C1 segment of cervical spinal cord (tissue), 14 donors: ENCODE data around the gene TCP11X2.
"Not testable (repeated sequence)": the region's sequence is repeated elsewhere in the genome, so short reads cannot be mapped to it uniquely, and the experiment has no call there.

Experiments used
- DNase-seq, 14 donors: peaks; one replicate each; lab custom pipeline; 2025; lab: John Stamatoyannopoulos, UW

TCP11X2 gene

DNA sequence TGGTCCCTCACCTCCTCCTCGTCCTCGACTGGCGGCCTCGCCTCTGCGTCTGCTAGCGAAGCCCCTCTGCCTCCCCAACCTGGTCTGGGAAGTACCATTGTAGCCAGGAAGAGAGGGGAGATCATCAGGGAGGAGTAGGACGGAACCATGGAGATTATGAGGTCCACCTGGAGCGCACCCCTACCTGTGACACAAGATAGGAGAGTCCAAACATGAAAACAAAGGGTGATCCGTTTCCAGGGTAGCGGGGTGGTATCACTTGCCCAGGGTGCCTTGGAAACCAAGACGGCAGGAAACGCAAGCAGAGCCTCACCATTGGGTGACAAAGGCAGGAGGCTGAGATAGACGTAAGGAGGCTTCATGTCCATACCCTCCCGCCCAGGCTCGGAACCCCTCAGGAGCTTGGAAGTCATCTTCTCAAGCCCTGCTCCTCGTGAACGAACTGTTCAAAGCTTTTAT is at the start of gene TCP11X2:
Gene TCP11X2 (minus strand): TSS at position 51 of the 459 bp plus-strand sequence.
- DNase-seq: not testable (repeated sequence)

DNA sequence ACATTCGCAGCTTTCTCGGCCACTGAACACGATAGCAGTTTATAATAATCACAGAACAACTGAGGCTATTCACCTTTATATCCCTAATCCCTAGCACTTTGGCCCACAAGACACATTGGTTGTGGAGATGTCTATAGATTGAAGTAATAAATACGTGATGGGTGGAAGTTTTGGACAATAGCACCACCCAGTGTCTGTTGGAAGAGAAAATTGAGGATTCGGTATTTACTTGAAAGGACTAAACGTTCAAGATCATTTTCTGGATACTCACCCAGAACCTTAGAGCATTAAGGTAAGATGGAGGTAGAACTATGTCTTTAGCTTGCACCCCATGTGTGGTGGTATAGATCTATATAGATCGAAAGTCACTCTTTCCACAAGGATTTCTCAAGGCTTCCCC is 45.7 kb upstream of the TCP11X2 start:
- DNase-seq: no peak

DNA sequence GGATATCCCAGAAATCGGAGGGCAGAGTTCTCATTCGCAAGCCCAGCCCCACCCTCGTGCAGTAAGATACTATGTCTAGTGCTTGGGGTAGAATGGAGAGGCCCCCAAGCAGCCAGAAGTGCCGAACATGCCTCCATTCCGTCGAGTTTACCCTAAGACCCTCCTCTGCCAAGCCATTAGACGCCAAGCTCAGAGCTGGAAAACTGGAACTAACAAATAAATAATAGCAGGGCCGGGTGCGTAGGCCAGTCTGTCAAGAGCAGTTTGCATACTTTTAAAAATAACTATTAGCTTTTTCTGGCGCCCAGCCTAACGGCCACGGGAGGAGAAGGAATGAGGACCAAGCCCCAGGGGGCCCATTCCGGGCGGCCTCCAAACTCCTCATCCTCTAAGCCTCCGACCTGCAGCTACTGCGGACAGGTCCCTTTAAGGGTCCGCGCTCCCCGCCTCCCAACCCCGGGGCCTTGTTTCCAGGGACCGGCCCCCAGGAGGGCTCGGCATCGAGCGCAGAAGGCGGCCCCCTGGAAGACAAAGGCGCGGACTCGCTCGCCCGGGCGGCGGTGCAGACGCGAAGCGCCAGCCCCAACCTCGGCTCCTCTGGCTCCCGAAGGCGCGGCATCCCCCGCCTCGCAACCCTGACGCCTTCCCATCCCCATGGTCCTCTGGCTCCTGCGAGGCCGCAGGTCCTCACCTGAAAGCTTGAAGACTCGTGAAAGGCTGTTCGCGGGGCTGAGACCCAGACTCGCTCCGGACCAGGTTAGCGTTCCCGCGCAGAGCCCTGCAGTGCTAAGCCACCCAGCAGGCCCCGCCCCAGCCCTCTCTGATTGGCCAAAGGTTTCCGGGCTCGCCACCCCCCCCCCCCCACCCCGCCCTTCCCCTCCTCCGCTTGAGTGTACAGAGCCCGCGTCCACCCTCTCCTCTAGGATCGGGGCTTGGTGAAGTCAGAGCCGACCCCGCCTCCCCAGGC is 44.6 kb upstream of the TCP11X2 start, which contains the start of gene TMSB15A:
Gene TMSB15A (minus strand): TSS at position 765 of the 967 bp plus-strand sequence.
- DNase-seq: peak in 12 of 14 donors; percentile 0 to 48 (median 18)

DNA sequence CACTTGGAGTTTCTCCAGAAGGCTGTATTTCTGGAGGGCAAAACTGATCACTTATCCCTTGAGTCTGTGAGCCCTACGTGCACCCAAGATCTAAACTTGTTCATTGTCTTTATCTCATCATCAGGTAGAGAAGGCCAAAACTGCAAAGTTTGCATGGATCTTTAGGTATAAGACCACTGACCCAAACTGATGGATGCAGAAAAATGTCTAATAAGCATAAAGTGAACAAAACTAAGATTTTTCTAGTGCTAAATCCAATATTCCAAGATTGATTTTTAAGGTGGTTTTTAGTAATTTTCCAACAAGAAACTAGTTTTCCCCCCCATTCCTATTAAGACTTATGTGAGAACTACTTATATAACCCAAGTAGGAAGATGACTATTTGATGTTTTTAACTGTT is 42.9 kb upstream of the TCP11X2 start:
- no peak for DNase-seq

DNA sequence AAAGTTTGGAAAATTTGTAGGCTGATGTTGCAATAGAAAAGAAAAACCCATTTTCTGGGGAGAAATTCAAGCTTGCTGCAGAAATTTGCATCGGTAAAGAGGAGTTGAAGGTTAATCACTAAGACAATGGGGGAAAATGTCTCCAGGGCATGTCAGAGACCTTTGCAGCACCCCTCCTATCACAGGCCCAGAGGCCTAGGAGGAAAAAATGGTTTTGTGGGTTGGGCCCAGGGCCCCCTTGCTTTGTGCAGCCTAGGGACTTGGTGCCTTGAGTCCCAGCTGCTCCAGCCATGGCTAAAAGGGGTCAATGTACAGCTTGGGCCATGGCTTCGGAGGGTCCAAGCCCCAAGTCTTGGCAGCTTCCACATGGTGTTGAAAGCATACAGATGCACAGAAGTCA is 27.1 kb upstream of the TCP11X2 start:
- DNase-seq: no peak

DNA sequence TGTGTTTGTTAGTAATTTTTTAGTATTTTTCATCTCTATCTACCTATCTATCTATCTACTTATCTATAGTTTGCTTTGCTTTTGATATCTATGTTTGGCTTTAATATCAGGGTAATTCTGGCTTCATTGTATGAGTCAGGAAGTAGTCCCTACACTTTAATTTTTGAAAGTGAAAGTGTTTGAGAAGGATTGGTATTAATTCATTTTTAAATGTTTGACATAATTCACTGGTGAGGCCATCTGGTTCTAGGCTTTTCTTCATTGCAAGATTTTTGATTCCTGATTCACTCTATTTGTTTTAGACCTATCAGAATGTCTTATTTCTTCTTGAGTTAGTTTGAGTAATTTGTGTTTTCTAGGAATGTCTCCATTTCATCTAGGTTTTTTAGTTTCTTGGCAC is 20.2 kb upstream of the TCP11X2 start:
- DNase-seq: no peak

DNA sequence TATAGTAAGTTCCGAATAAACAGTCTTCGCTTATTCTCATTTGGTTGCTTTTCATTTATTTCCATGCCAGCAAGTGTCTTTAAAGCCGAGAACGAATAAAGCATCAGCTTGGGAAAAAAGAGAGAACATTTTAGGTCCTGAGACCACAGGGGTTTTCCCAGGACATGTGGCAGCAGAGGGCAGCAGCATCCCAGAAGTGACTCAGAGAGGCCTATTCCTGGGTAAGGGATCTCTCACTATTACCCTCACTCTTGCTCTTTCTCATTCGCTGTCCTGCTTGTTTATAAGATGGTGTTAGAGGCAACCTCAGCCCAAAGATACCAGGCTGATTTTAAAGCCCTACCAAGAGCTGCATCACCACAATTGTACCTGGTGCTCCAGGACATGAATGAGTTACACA is 7.2 kb upstream of the TCP11X2 start:
- DNase-seq: not testable (repeated sequence)

DNA sequence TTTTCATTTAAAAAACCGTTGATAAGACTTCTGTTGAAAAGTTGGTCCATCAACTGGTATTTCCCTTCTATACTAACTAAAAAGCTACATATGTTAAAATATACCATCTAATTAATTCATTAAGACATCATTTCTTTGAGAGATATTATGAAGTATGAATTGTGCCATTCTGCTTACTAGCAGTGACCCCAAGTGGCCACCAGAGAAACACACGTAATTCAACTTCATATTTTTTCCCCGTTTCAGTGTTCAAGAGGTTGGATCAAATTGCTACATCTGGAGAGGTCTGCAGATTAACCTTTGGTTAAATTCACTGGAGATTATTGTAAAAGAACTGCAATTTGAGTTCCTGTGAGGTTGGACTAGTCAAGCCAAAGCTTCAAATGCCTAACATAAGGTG is 1.4 kb downstream of the TCP11X2 start:
- not testable (repeated sequence) for DNase-seq

DNA sequence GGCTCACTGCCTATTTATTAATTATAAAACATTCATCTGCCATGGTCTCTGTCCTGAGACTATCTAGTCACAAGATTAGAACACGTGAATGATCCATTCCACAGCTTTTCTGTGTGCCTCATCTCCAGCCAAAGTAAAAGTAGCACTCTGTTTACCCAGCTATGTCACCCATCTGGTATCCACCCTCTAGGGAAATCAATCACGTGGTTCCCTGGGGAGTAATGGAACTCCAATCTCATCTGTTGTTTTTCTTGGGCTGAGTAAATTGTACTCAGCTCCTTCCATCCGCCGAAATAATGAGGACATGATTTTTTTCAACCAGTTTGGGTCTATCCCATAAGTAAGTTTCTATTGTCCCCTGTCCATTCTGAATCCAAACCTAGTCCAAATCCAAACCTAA is 13.0 kb downstream of the TCP11X2 start:
- DNase-seq: not testable (repeated sequence)

DNA sequence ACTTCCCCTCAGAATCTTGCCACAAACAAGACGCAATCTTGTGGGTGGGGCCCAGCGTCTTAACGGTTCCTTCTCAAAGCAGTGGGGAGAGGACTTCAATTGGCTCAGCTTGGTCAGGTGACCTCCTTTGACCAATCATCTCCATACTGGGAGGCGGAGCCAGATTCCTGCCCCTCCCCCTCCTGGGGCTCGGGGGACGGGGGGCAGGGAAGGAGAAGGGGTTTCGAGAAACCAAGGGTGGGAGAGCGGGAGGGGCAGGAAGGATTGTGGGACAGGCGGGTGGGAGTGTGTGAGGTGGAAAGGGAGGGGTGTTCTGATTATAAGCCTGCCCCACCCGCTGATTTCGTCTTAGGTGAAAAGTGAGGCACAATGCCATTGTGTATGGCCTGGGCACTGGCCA is 31.7 kb downstream of the TCP11X2 start, which contains the start of gene NXF2B:
Gene NXF2B (minus strand): TSS at position 101 of the 400 bp plus-strand sequence. CDS start 59,972 bp downstream, outside the sequence.
- not testable (repeated sequence) for DNase-seq

DNA sequence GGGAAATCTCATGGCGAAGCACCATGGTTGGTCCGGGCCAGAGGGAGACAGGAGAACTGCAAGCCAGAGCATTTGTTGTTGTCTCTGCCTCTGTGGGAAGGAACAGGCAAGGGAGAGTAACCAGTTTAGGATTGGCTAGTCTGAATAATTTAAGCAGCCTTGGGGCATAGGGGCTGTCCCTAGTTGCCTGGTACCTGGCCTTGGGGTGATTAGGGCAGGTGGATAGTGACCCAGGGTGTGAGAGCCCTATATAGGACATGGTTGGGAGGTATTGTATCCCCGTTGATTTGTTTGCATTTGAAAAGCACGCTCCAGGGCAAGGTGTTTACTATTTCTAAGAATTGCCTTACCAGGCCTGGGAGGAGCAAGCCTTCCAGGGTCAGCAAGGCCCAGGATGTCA is 57.1 kb downstream of the TCP11X2 start:
- DNase-seq: not testable (repeated sequence)
